NCI-H526 (cell line): ENCODE measurements around the gene USP13.

Experiments used
- DNase-seq, 2 experiments: peaks; one replicate each; lab custom pipeline; 2025; lab: John Stamatoyannopoulos, UW

Gene USP13

GRCh38 chr3:179700716-179701115 lies 47.9 kb downstream of the USP13 start:
- DNase-seq: no peak

GRCh38 chr3:179701176-179701827 lies 48.5 kb downstream of the USP13 start:
- DNase-seq: no peak

- no peak for DNase-seq
Measured at GRCh38 chr3:179702271-179702947, 49.6 kb downstream of the USP13 start.

- no peak for DNase-seq
Measured at GRCh38 chr3:179703816-179704215, 51.0 kb downstream of the USP13 start.

- no peak for DNase-seq
Measured at GRCh38 chr3:179706233-179706632, 53.4 kb downstream of the USP13 start.

- no peak for DNase-seq
Measured at GRCh38 chr3:179710079-179710478, 57.2 kb downstream of the USP13 start.

- no peak for DNase-seq
Measured at GRCh38 chr3:179713643-179714090, 60.8 kb downstream of the USP13 start.

- no peak for DNase-seq
Measured at GRCh38 chr3:179715582-179715981, 62.7 kb downstream of the USP13 start.

GRCh38 chr3:179716226-179716625 lies 63.4 kb downstream of the USP13 start:
- no peak for DNase-seq

GRCh38 chr3:179716811-179717210 lies 64.0 kb downstream of the USP13 start:
- no peak for DNase-seq

GRCh38 chr3:179717219-179717618 lies 64.4 kb downstream of the USP13 start:
- DNase-seq: no peak

GRCh38 chr3:179719048-179719734 lies 66.4 kb downstream of the USP13 start:
- DNase-seq: no peak

- DNase-seq: no peak
Measured at GRCh38 chr3:179720196-179720595, 67.4 kb downstream of the USP13 start.

- DNase-seq: no peak
Measured at GRCh38 chr3:179723617-179724016, 70.8 kb downstream of the USP13 start.

- DNase-seq: no peak
Measured at GRCh38 chr3:179726075-179726699, 73.3 kb downstream of the USP13 start.

- no peak for DNase-seq
Measured at GRCh38 chr3:179729086-179729485, 76.2 kb downstream of the USP13 start.

- DNase-seq: no peak
Measured at GRCh38 chr3:179729981-179730380, 77.1 kb downstream of the USP13 start.

GRCh38 chr3:179730506-179730905 lies 77.7 kb downstream of the USP13 start:
- DNase-seq: no peak

GRCh38 chr3:179731544-179731943 lies 78.7 kb downstream of the USP13 start:
- no peak for DNase-seq

GRCh38 chr3:179732661-179733348 lies 80.0 kb downstream of the USP13 start:
- no peak for DNase-seq

- no peak for DNase-seq
Measured at GRCh38 chr3:179733797-179734196, 81.0 kb downstream of the USP13 start.
